IPS-18a (cell line): ENCODE data around the gene PGM1.

ENCODE experiments used
- H3K27ac ChIP-seq: one replicate; pipeline ENCODE4 v1.5.1; 2013; ENCODE audit warnings: low read length
- H3K27me3 ChIP-seq: one replicate; pipeline ENCODE4 v1.6.1; 2013; ENCODE audit warnings: mild to moderate bottlenecking, low read length; ENCODE audit not compliant: control insufficient read depth, insufficient read depth
- H3K36me3 ChIP-seq: one replicate; pipeline ENCODE4 v1.6.1; 2013; ENCODE audit warnings: low read depth, low read length; ENCODE audit not compliant: control insufficient read depth
- H3K4me1 ChIP-seq: one replicate; pipeline ENCODE4 v1.6.1; 2013; ENCODE audit warnings: low read depth, low read length; ENCODE audit not compliant: control insufficient read depth
- H3K4me3 ChIP-seq: one replicate; pipeline ENCODE4 v1.5.1; 2013; ENCODE audit warnings: low read length
- H3K9ac ChIP-seq: one replicate; pipeline ENCODE4 v1.6.1; 2013; ENCODE audit warnings: mild to moderate bottlenecking, low read length, moderate library complexity
- H3K9me3 ChIP-seq: one replicate; pipeline ENCODE4 v1.6.1; 2013; ENCODE audit warnings: low read depth, low read length; ENCODE audit not compliant: control insufficient read depth

Gene PGM1

DNA sequence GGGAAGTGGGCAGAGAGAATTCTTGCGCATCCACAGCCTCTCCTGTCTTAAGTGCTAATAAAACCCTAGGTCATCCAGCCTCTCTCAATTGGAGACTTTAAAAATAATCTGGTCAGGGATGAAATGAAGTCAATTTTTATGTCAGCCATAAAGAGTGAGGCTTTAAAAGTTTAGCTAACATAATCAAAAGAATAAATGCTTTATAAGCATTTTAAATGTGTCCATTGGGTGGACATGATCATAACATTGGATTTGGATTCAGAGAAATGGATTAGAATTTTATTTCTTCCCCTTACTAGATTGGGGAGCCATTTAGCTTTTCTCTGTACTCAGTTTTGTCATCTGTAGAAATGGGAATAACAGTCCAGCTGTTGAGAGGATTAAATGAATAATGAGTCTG lies 55.5 kb downstream of the PGM1 start:
- no peaks in the 10 kb centered on the region for H3K36me3 ChIP-seq
- H3K27ac ChIP-seq, result no peak overlapping the region
- H3K9me3 ChIP-seq, result no peaks in the 10 kb centered on the region
- H3K4me3 ChIP-seq, result no peak overlapping the region
- no peak overlapping the region for H3K9ac ChIP-seq
- H3K27me3 ChIP-seq, result no peaks in the 10 kb centered on the region
- H3K4me1 ChIP-seq, result no peaks in the 10 kb centered on the region

DNA sequence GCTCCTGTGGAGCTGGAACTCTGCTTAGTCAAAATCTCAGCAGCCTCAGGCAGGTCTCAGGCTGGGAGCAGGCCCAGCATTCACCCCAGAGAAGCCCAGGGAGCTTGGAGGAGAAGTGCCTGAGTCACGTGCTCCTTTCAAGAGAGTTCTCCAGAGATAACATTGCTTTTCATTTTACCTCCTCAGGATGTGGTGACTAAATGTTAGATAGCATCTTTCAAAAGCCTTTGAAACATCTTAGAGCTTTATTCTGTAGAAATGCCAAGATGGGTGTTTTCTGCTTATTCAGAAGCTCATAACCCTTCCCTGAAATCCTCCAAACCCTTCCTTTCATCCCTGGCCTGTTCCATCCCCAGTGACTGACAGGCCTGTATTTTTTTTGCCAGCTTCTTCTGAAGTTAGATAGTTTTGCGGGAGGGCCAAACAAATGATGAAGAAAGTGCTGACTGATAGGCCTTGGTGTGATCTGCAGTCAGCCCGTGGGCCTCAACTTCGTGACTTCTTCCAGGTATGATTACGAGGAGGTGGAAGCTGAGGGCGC lies 58.0 kb downstream of the PGM1 start:
- no peak overlapping the region for H3K27ac ChIP-seq
- no peak overlapping the region for H3K9ac ChIP-seq
- H3K4me1 ChIP-seq, result no peaks in the 10 kb centered on the region
- H3K9me3 ChIP-seq, result no peaks in the 10 kb centered on the region
- no peaks in the 10 kb centered on the region for H3K36me3 ChIP-seq
- H3K4me3 ChIP-seq, result no peak overlapping the region
- H3K27me3 ChIP-seq, result no peaks in the 10 kb centered on the region

DNA sequence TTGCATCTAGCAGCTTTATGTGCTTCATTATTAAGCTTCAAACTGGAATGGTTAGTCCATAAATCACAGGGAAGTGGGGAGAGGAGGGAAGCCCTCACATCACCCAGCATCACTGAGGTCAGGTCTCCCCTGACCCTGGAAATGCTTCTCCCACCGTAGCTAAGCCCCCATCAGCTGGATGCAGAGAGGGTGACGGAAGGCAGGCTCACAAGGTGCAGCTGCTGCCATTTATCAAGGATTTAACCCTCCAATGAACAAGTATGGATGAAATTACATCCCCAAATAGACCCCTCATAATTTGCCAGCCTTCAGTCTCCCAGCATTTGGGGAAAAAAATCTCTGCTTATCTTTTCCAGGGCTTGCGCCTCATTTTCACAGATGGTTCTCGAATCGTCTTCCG lies 60.8 kb downstream of the PGM1 start:
- no peaks in the 10 kb centered on the region for H3K36me3 ChIP-seq
- H3K9me3 ChIP-seq, result no peaks in the 10 kb centered on the region
- no peak overlapping the region for H3K9ac ChIP-seq
- no peaks in the 10 kb centered on the region for H3K4me1 ChIP-seq
- no peaks in the 10 kb centered on the region for H3K27me3 ChIP-seq
- H3K4me3 ChIP-seq, result no peak overlapping the region
- no peak overlapping the region for H3K27ac ChIP-seq

DNA sequence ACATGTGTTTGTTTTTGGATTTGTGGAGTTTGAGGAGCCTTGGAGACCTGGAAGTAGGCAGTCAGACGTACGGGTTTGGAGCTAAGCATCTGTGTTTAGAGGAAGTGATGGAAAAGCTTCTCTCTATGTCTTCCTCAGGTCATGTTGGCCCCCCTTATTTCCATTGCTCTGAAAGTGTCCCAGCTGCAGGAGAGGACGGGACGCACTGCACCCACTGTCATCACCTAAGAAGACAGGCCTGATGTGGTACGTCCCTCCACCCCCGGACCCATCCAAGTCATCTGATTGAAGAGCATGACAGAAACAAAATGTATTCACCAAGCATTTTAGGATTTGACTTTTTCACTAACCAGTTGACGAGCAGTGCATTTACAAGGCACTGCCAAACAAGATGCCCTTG lies 66.2 kb downstream of the PGM1 start:
- Histone ChIP-seq H3K9me3 (no peaks in the 10 kb centered on the region), H3K36me3 (no peaks in the 10 kb centered on the region), H3K27me3 (no peaks in the 10 kb centered on the region), H3K27ac (no peak overlapping the region), H3K4me3 (no peak overlapping the region), H3K4me1 (peaks cover 6% of the 10 kb centered on the region), H3K9ac (no peak overlapping the region)

DNA sequence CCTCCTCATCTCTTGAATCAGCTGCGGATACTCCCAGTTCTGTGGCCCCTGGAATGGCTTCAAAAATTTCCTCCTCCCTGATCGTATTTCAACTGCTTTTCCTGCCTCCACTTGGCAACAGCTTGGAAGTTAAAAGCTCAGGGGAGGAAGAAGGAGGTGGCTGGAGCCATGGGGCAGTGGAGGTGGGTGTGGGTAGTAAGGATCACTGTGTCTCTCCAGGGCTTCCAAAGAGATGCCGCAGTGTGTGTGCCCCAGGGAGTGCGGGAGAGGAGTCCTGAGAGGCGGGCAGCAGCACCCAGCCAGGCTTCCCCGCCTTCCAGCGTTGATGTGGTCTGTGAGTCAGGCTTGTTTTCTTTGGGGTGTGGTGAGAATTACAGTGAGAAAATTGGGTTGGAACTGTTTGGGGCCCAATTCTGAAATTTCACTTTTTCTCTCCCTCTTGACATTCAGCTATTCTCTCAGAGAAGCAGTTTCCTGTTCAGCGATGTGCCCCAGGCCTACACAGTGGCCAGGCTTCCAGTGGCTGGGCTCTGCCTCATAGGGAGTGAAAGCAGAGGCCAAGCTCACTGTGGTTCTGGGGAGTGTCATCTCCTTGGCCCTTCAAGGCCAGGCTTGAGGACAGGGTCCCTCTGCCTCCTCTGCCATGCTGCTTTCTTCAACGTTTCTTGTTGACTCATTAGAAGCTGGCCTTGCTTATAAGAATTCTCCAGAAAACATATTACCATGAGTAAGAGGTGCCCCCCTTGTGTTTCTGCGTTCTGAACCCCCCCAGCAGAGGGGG lies 69.0 kb downstream of the PGM1 start:
- Histone ChIP-seq H3K9ac (no peak overlapping the region), H3K36me3 (no peaks in the 10 kb centered on the region), H3K27ac (no peak overlapping the region), H3K27me3 (no peaks in the 10 kb centered on the region), H3K4me3 (no peak overlapping the region), H3K9me3 (no peaks in the 10 kb centered on the region), H3K4me1 (peaks cover 6% of the 10 kb centered on the region)

DNA sequence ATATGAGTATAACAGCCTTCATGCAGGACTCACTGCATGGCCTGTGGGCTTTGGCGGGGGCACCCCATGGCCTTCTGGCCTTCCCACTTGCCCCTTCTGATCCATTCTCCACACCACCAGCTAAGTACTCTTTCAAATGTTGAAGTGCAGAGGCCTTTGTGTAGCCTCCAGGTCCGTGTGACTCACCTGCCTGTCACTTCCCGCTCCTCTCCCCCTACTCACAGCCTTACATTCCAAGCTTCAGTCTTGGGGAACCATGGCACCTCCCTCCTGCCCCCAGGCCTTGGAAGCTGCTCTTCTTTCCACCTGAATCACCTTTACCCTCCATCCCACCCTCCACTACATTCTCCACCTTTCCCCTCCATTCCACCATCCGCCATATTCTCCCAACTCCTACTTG lies 69.6 kb downstream of the PGM1 start:
- no peaks in the 10 kb centered on the region for H3K36me3 ChIP-seq
- no peak overlapping the region for H3K27ac ChIP-seq
- peaks cover 6% of the 10 kb centered on the region for H3K4me1 ChIP-seq
- H3K4me3 ChIP-seq, result no peak overlapping the region
- no peaks in the 10 kb centered on the region for H3K9me3 ChIP-seq
- no peak overlapping the region for H3K9ac ChIP-seq
- no peaks in the 10 kb centered on the region for H3K27me3 ChIP-seq

DNA sequence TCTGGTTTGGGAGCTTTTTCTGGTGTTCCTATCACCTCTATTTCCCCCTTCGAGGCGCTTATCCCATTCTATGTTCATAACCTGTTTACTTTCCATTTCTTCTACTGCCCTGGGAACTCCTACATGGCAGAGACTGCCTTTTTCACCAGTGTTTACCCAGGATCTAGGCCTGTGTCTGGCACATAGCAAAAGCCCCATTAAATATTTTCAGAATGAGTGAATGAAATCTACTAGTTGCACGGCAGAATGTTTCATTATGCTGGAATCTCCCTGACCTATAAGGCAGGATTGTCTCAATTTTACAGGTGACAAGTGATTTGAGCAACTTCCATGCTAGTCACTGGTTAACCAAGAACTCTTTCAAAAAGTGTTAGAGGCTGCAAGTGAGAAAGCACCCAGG lies 70.1 kb downstream of the PGM1 start:
- Histone ChIP-seq H3K9me3 (no peaks in the 10 kb centered on the region), H3K9ac (no peak overlapping the region), H3K4me1 (peaks cover 6% of the 10 kb centered on the region), H3K27me3 (no peaks in the 10 kb centered on the region), H3K36me3 (no peaks in the 10 kb centered on the region), H3K4me3 (no peak overlapping the region), H3K27ac (no peak overlapping the region)

DNA sequence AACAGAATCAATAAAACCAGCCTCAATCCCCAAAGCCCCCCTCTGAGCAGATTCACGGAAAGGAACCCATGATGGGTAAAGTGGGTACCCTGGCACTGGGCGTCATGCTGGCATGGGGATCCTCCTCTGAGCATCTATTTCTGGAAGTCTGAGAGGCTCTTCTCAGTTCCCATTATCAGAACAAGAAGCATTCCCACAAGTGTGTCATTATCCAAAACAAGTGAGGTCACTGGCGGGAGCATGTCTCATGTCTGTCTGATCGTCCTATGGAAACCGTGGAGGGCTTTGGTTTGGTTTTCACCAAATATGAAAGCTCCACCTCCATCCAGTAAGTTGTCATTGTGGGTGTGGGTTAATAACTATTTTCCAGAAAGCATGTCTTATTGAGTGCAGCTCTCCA lies 70.7 kb downstream of the PGM1 start:
- peaks cover 6% of the 10 kb centered on the region for H3K4me1 ChIP-seq
- no peaks in the 10 kb centered on the region for H3K27me3 ChIP-seq
- no peak overlapping the region for H3K27ac ChIP-seq
- no peak overlapping the region for H3K9ac ChIP-seq
- no peaks in the 10 kb centered on the region for H3K36me3 ChIP-seq
- H3K4me3 ChIP-seq, result no peak overlapping the region
- H3K9me3 ChIP-seq, result no peaks in the 10 kb centered on the region

DNA sequence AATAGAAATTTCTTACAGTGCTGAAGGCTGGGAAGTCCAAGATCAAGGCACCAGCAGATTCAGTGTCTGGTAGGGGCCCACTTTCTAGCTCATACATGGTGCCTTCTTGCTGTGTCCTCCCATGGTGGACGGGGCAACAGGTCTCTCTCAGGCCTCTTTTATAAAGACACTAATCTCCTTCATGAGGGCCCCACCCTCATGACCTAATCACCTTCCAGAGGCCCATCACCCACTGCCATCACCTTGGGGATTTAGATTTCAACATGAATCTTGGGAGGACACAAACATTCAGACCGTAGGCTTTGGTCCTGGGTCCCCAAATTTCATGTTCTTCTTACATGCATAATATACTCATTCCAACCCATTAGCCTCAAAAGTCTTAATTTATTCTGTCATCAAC lies 71.5 kb downstream of the PGM1 start:
- H3K4me3 ChIP-seq, result no peak overlapping the region
- H3K27ac ChIP-seq, result no peak overlapping the region
- peaks cover 6% of the 10 kb centered on the region for H3K4me1 ChIP-seq
- H3K9ac ChIP-seq, result no peak overlapping the region
- H3K9me3 ChIP-seq, result no peaks in the 10 kb centered on the region
- no peaks in the 10 kb centered on the region for H3K36me3 ChIP-seq
- H3K27me3 ChIP-seq, result no peaks in the 10 kb centered on the region

DNA sequence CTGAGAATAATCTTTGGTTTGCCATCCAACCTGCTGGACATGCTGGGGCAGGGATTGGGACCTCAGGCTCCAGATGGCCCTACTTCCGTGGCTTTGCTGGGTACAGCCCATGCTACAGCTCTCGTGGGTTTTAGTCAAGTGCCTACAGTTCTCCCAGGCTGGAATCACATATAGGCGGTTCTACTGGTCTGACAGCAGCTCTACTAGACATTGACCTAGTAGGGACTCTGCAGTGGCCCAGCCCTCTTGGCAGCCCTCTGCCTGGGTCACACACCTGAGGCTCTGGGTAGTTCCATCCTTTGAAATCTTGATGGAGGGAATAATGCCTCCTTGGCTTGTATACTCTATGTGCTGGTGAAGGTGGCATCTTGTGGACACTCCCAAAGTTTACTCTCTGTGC lies 72.2 kb downstream of the PGM1 start:
- H3K9me3 ChIP-seq, result no peaks in the 10 kb centered on the region
- no peaks in the 10 kb centered on the region for H3K27me3 ChIP-seq
- no peak overlapping the region for H3K4me3 ChIP-seq
- H3K27ac ChIP-seq, result no peak overlapping the region
- H3K4me1 ChIP-seq, result peaks cover 6% of the 10 kb centered on the region
- no peak overlapping the region for H3K9ac ChIP-seq
- H3K36me3 ChIP-seq, result no peaks in the 10 kb centered on the region

DNA sequence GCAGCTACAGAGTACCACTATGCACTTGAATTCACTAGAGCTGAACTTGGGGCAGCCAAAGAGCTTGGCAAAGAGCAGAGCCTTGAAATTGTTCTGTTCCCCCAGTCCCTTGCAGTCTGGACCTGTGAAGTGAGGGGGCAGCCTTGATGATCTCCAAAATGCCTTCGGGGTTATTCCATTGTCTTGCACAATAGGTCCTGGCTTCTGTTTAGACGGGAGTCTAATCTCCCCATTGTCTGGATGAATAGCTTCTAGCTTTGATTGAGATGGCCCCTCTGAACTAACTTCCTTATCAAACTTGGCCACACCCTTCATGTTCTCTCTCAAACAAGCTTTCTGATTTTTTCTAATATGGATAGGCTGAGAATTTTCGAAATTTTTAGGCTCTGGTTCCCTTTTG lies 72.6 kb downstream of the PGM1 start:
- Histone ChIP-seq H3K27me3 (no peaks in the 10 kb centered on the region), H3K36me3 (no peaks in the 10 kb centered on the region), H3K4me3 (no peak overlapping the region), H3K9ac (no peak overlapping the region), H3K27ac (no peak overlapping the region), H3K4me1 (peaks cover 6% of the 10 kb centered on the region), H3K9me3 (no peaks in the 10 kb centered on the region)

DNA sequence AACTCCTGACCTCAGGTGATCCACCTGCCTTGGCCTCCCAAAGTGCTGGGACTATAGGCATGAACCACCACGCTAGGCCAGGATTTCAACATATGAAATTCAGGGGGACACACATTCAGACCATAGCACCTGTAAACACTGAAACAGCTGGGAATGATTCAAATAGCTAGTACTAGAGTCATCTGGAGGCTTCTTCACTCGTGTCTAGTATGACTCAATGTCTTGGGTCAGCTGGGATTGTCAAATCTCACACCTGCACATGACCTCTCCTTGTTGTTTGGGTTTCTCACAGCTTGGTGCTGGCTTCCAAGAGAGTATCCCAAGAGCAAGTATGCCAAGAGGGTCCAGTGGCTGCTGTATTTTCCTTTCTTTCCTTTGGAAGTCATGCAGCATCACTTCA lies 75.1 kb downstream of the PGM1 start:
- Histone ChIP-seq H3K9me3 (no peaks in the 10 kb centered on the region), H3K27ac (no peak overlapping the region), H3K9ac (no peak overlapping the region), H3K27me3 (no peaks in the 10 kb centered on the region), H3K36me3 (no peaks in the 10 kb centered on the region), H3K4me3 (no peak overlapping the region), H3K4me1 (no peaks in the 10 kb centered on the region)
